ENCODE results near the gene ENTR1. TPM values are rescaled to one million over a fixed set of nuclear protein-coding genes. Genes with fewer than 3 reads are reported as not detected.

ENTR1 gene
- total and polyA plus RNA-seq, 10 of the 15 experiments (the other 5 are each of a cell fraction or from before 2014, with no cell fraction given): 8.2 to 96.4 (median 41.1) TPM

- no peak for TF ChIP-seq RELB (IDR thresholded peaks at IDR 0.05; ENCODE audit: low read depth)
Observed at GRCh38 chr9:136436055-136436634, 25.7 kb upstream of the ENTR1 start (continued).

GRCh38 chr9:136434580-136435169 lies 24.3 kb upstream of the ENTR1 start:
- Histone ChIP-seq H2AFZ (ENCODE audit: control insufficient read depth, low read depth, low read length) (no peak overlapping the region), H3K36me3 (ENCODE audit: control insufficient read depth in 2 of 2, insufficient read depth in 2 of 2, low read length in 1 of 2) (peaks cover 0 to 12% of the 10 kb centered on the region in 2 experiments; a peak in 3 of 4 replicates), H3K27ac (ENCODE audit: control insufficient read depth, insufficient read depth) (no peak overlapping the region), H3K9ac (ENCODE audit: control insufficient read depth, insufficient read depth, low read length) (no peak overlapping the region), H3K9me3 (replicated peaks; ENCODE audit: control insufficient read depth, insufficient read depth, low read length) (no peaks in the 10 kb centered on the region), H4K20me1 (ENCODE audit: control insufficient read depth, insufficient read depth) (no peaks in the 10 kb centered on the region), H3K4me3 (no peak overlapping the region), H3K4me2 (ENCODE audit: control insufficient read depth, insufficient read depth) (no peak overlapping the region), H3K4me1 (ENCODE audit: control insufficient read depth, insufficient read depth, low read length) (peaks cover 6% of the 10 kb centered on the region; the same call in 1 of the 2 replicates), H3K79me2 (ENCODE audit: control insufficient read depth, insufficient read depth, low read length) (peaks cover 40% of the 10 kb centered on the region), H3K27me3 (replicated peaks in 1 of 2; ENCODE audit: control insufficient read depth in 2 of 2, insufficient read depth in 2 of 2, low read length in 1 of 2) (no peaks in the 10 kb centered on the region)
- TF ChIP-seq ZNF217 (IDR thresholded peaks at IDR 0.05): no peak
- no peak for TF ChIP-seq PKNOX1 (IDR thresholded peaks at IDR 0.05)
- TF ChIP-seq NFYA (IDR thresholded peaks at IDR 0.05; ENCODE audit: borderline replicate concordance, low read depth, low read length): no peak
- TF ChIP-seq KDM1A (IDR thresholded peaks at IDR 0.05; ENCODE audit: borderline replicate concordance): no peak
- TF ChIP-seq IKZF2 (IDR thresholded peaks at IDR 0.05): no peak
- TF ChIP-seq ZBTB4 (CRISPR knock-in tag; IDR thresholded peaks at IDR 0.05): no peak
- TF ChIP-seq GATAD2B (conservative IDR thresholded peaks at IDR 0.05; ENCODE audit: low read depth): no peak
- TF ChIP-seq FOXK2 (IDR thresholded peaks at IDR 0.05): no peak
- no peak for TF ChIP-seq TCF12 (IDR thresholded peaks at IDR 0.05; ENCODE audit: low read depth, low read length)
- ChIA-PET POLR2A (no interaction called here), RAD21 (ENCODE audit: unreplicated experiment) (no interaction called here), CTCF (interaction anchor here (1.6 kb wide), 1 partner anchor 46 kb away, joined by 4 read pairs; no protein-coding TSS in a partner anchor), SMC1A (ENCODE audit: uncharacterized antibody, unreplicated experiment) (no interaction called here)
- FAIRE-seq (no peak), DNase-seq (ENCODE audit: low read depth, low spot score) (no peak), ATAC-seq (no peak)
- 97% methylated on average over 15 of the region's 17 CpGs for WGBS (ENCODE audit: insufficient coverage, insufficient replicate concordance, low lambda C conversion rate, missing lambda C conversion rate)
- intact Hi-C loops (cut with micrococcal nuclease; ENCODE audit: unreplicated experiment): no loop called here
- in situ Hi-C loops (cut with MboI): no loop called here
- BruUV-seq (replicated peaks): no TSS peak

Data from GM12878 (cell line).